Measurements from ENCODE around the gene PDK2.

GRCh38 chr17:50112694-50113093, 17.5 kb downstream of the PDK2 start:
- no peak for TF ChIP-seq POLR2A (IDR thresholded peaks at IDR 0.05; ENCODE audit: low read length)
- no peak for TF ChIP-seq GATA1 (IDR thresholded peaks at IDR 0.05; ENCODE audit: low read depth, low read length)

All from erythroblast (primary cell).